OCI-LY7 (cell line): ENCODE measurements around the gene PVALEF. TPM values are rescaled to one million over a fixed set of nuclear protein-coding genes. Genes with fewer than 3 reads are reported as not detected.

Source experiments
- BruUV-seq: library from RNA; stranded (reverse); fragments of 400-500 nt; replicated peaks from 2 replicates; lab custom pipeline; 2021; lab: Mats Ljungman, UMichigan
- CTCF ChIA-PET: fragments of 300-600 bp; sonication (Branson Sonifier 250); formaldehyde crosslinking; loops from one replicate; lab custom pipeline; 2022; ENCODE audit warnings: antibody characterized with exemption; ENCODE audit not compliant: unreplicated experiment; lab: Charles Lee
- POLR2A ChIA-PET: fragments of 300-600 bp; sonication (Branson Sonifier 250); formaldehyde crosslinking; loops from one replicate; lab custom pipeline; 2022; ENCODE audit warnings: antibody characterized with exemption; lab: Charles Lee
- DNase-seq: peaks from one replicate; pipeline ENCODE4 v3.0.0-alpha.2; 2015; ENCODE audit warnings: low spot score
- H2AFZ ChIP-seq: fragments of 200-600 bp; sonication (generic), shearing (Covaris generic); 2 replicates; pipeline ENCODE4 v1.6.1; 2014; ENCODE audit warnings: mild to moderate bottlenecking, antibody characterized with exemption, low read length, moderate library complexity
- H3K27ac ChIP-seq: fragments of 200-600 bp; sonication (generic); 2 replicates; pipeline ENCODE4 v1.5.1; 2014; ENCODE audit warnings: mixed run types, low read depth, mild to moderate bottlenecking, moderate library complexity, low read length, inconsistent platforms; ENCODE audit not compliant: poor library complexity, severe bottlenecking
- H3K36me3 ChIP-seq: fragments of 200-600 bp; sonication (generic); 2 replicates; pipeline ENCODE4 v1.6.1; 2014; ENCODE audit warnings: mild to moderate bottlenecking, antibody characterized with exemption, low read length, moderate library complexity, mixed read lengths; ENCODE audit not compliant: insufficient read depth
- H3K4me1 ChIP-seq: fragments of 200-600 bp; sonication (generic); 2 replicates; pipeline ENCODE4 v1.5.1; 2014; ENCODE audit warnings: mild to moderate bottlenecking, low read length; ENCODE audit not compliant: insufficient read depth, poor library complexity, severe bottlenecking
- H3K4me2 ChIP-seq: fragments of 200-600 bp; sonication (generic); 2 replicates; pipeline ENCODE4 v1.6.1; 2014; ENCODE audit warnings: mild to moderate bottlenecking, low read length
- H3K4me3 ChIP-seq: fragments of 200-600 bp; sonication (generic); 2 replicates; pipeline ENCODE4 v1.5.1; 2014; ENCODE audit warnings: mild to moderate bottlenecking, low read depth, low read length; ENCODE audit not compliant: poor library complexity, severe bottlenecking
- H3K79me2 ChIP-seq: fragments of 200-600 bp; sonication (generic); 2 replicates; pipeline ENCODE4 v1.6.1; 2016; ENCODE audit warnings: low read depth, mild to moderate bottlenecking, low read length, moderate library complexity, mixed read lengths; ENCODE audit not compliant: insufficient read depth
- H3K9me2 ChIP-seq: fragments of 200-600 bp; sonication (generic); 2 replicates; pipeline ENCODE4 v1.6.1; 2016; ENCODE audit warnings: mild to moderate bottlenecking, low read length, mixed read lengths; ENCODE audit not compliant: insufficient read depth
- H3K9me3 ChIP-seq: fragments of 200-600 bp; sonication (generic); 2 replicates; pipeline ENCODE4 v1.6.1; 2014; ENCODE audit warnings: mild to moderate bottlenecking, mixed run types, low read length, mixed read lengths
- H4K20me1 ChIP-seq: fragments of 200-600 bp; sonication (generic); 2 replicates; pipeline ENCODE4 v1.6.1; 2014; ENCODE audit warnings: mild to moderate bottlenecking, antibody characterized with exemption, low read length, moderate library complexity, mixed read lengths; ENCODE audit not compliant: insufficient read depth
- EZH2phosphoT487 ChIP-seq: fragments of 200-600 bp; sonication (generic); IDR thresholded peaks from 2 replicates; pipeline ENCODE4 v1.6.1; 2018; ENCODE audit warnings: low read depth, borderline replicate concordance, mild to moderate bottlenecking, mixed run types, antibody characterized with exemption, low read length, moderate library complexity, mixed read lengths
- intact Hi-C: fragments of 100-400 bp; cut with micrococcal nuclease; formaldehyde crosslinking; loops from one replicate; pipeline ENCODE4 v1.10.0; 2022; ENCODE audit not compliant: unreplicated experiment
- total RNA-seq, 2 experiments: library from RNA; depleted of rRNA in 1 of 2; stranded (reverse); fragments of >200 nt in 1 of 2; shearing (Covaris generic) in 1 of 2; gene quantifications; 2 replicates each; pipeline ENCODE4 v1.2.3, GENCODE V29; 2014 to 2022
- TF ChIP-seq, protein P1 (sequence below): fragments of 200-600 bp; sonication (generic); conservative IDR thresholded peaks from 2 replicates; pipeline ENCODE4 v1.5.1; 2014; ENCODE audit warnings: mild to moderate bottlenecking, antibody characterized with exemption, low read length, moderate library complexity, mixed read lengths

Gene PVALEF
- total RNA-seq, 2 experiments from 2014 or later = not detected

- no peaks in the 10 kb centered on the region for H3K79me2 ChIP-seq
- no peak for TF ChIP-seq EZH2phosphoT487
- TF ChIP-seq, protein P1, sequence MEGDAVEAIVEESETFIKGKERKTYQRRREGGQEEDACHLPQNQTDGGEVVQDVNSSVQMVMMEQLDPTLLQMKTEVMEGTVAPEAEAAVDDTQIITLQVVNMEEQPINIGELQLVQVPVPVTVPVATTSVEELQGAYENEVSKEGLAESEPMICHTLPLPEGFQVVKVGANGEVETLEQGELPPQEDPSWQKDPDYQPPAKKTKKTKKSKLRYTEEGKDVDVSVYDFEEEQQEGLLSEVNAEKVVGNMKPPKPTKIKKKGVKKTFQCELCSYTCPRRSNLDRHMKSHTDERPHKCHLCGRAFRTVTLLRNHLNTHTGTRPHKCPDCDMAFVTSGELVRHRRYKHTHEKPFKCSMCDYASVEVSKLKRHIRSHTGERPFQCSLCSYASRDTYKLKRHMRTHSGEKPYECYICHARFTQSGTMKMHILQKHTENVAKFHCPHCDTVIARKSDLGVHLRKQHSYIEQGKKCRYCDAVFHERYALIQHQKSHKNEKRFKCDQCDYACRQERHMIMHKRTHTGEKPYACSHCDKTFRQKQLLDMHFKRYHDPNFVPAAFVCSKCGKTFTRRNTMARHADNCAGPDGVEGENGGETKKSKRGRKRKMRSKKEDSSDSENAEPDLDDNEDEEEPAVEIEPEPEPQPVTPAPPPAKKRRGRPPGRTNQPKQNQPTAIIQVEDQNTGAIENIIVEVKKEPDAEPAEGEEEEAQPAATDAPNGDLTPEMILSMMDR = no peak
- POLR2A ChIA-PET = interaction anchor here (0.7 kb wide), 1 partner anchor 1862 kb away, joined by 3 read pairs; no protein-coding TSS in a partner anchor
- no peaks in the 10 kb centered on the region for H4K20me1 ChIP-seq
- no peaks in the 10 kb centered on the region for H3K9me2 ChIP-seq
- no peak overlapping the region for H3K4me2 ChIP-seq
- H2AFZ ChIP-seq = no peak overlapping the region
- no peak overlapping the region for H3K27ac ChIP-seq
- CTCF ChIA-PET = no interaction called here
- intact Hi-C loops = no loop called here
- no TSS peak for BruUV-seq
- peaks cover 21% of the 10 kb centered on the region for H3K4me1 ChIP-seq
- no peak for DNase-seq
- no peaks in the 10 kb centered on the region for H3K36me3 ChIP-seq
- H3K9me3 ChIP-seq = no peaks in the 10 kb centered on the region
- no peak overlapping the region for H3K4me3 ChIP-seq
Observed at GRCh38 chr17:81218991-81219390, 53.7 kb downstream of the PVALEF start.

DNA sequence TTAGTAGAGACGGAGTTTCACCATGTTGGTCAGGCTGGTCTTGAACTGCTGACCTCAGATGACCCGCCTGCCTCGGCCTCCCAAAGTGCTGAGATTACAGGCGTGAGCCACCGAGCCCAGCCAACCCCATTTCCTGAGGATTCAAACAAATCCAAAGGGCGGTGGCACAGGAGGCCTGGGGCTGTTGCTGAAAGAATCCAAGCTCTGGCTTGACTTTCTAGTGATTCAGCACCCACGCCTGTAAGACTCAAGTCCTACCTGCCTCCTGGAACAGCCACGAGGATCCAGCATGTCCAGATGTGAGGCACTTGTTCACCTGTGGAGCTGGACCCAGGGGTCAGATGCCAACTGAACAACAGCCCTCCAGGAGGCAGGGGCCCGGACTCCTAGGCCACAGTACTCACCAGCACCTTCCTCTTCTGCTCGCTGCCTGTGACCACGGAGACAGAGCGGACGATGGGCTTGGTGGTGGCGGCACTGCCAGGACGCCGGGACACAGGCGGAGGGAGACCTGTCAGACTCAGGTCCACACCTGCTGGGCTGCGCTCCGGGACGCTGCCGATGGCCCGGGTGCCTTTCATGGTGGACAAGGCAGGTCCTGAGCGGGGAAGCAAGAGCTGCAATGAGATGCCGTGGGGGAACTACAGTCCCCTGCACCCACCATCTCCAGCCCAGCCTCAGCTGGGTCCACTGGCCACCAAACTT, 54.3 kb downstream of the PVALEF start:
- no peak for DNase-seq
- Histone ChIP-seq H3K36me3 (no peaks in the 10 kb centered on the region), H3K79me2 (no peaks in the 10 kb centered on the region), H3K27ac (no peak overlapping the region), H3K9me2 (no peaks in the 10 kb centered on the region), H4K20me1 (no peaks in the 10 kb centered on the region), H3K4me3 (no peak overlapping the region), H2AFZ (no peak overlapping the region), H3K9me3 (no peaks in the 10 kb centered on the region), H3K4me1 (peaks cover 22% of the 10 kb centered on the region), H3K4me2 (no peak overlapping the region)
- TF ChIP-seq EZH2phosphoT487 = no peak
- TF ChIP-seq, protein P1 = no peak
- POLR2A ChIA-PET = no interaction called here
- CTCF ChIA-PET = no interaction called here
- intact Hi-C loops = no loop called here
- no TSS peak for BruUV-seq

- Histone ChIP-seq H2AFZ (no peak overlapping the region), H3K36me3 (no peaks in the 10 kb centered on the region), H3K4me1 (peaks cover 22% of the 10 kb centered on the region), H4K20me1 (no peaks in the 10 kb centered on the region), H3K79me2 (no peaks in the 10 kb centered on the region), H3K9me3 (no peaks in the 10 kb centered on the region), H3K27ac (no peak overlapping the region), H3K4me3 (peak overlapping the region; percentile 79), H3K4me2 (peak overlapping the region; percentile 73), H3K9me2 (no peaks in the 10 kb centered on the region)
- POLR2A ChIA-PET = no interaction called here
- no TSS peak for BruUV-seq
- intact Hi-C loops = no loop called here
- no peak for DNase-seq
- CTCF ChIA-PET = no interaction called here
- TF ChIP-seq, protein P1 = no peak
- no peak for TF ChIP-seq EZH2phosphoT487
Observed at GRCh38 chr17:81221371-81221841, 56.1 kb downstream of the PVALEF start.
